ENCODE data around the gene UBALD1. TPM values are rescaled to one million over a fixed set of nuclear protein-coding genes. Genes with fewer than 3 reads are reported as not detected.
"Not testable (repeated sequence)": the region's sequence is repeated elsewhere in the genome, so short reads cannot be mapped to it uniquely, and the experiment has no call there.

UBALD1 gene
- polyA plus RNA-seq, 3 donors, result 10.0 to 12.1 (median 10.2) TPM

- DNase-seq (ENCODE audit: low read depth in 3 of 3, low spot score in 2 of 3), result no peak
Measured at GRCh38 chr16:4599545-4599944, 15.1 kb downstream of the UBALD1 start.

- DNase-seq (ENCODE audit: low read depth in 3 of 3, low spot score in 2 of 3), result no peak
Measured at GRCh38 chr16:4599037-4599436, 15.7 kb downstream of the UBALD1 start.

GRCh38 chr16:4597174-4597573 lies 17.5 kb downstream of the UBALD1 start:
- no peak for DNase-seq (ENCODE audit: low read depth in 3 of 3, low spot score in 2 of 3)

GRCh38 chr16:4594433-4595410 lies 20.0 kb downstream of the UBALD1 start:
- DNase-seq (ENCODE audit: low read depth in 3 of 3, low spot score in 2 of 3), result no peak

GRCh38 chr16:4593086-4593485 lies 21.6 kb downstream of the UBALD1 start:
- DNase-seq (ENCODE audit: low read depth in 3 of 3, low spot score in 2 of 3), result no peak

GRCh38 chr16:4591706-4592470 lies 22.8 kb downstream of the UBALD1 start:
- no peak for DNase-seq (ENCODE audit: low read depth in 3 of 3, low spot score in 2 of 3)

- no peak for DNase-seq (ENCODE audit: low read depth in 3 of 3, low spot score in 2 of 3)
Measured at GRCh38 chr16:4591191-4591590, 23.5 kb downstream of the UBALD1 start.

GRCh38 chr16:4588961-4589360 lies 25.7 kb downstream of the UBALD1 start:
- DNase-seq (ENCODE audit: low read depth in 3 of 3, low spot score in 2 of 3), result no peak

GRCh38 chr16:4588386-4588785 lies 26.3 kb downstream of the UBALD1 start:
- no peak for DNase-seq (ENCODE audit: low read depth in 3 of 3, low spot score in 2 of 3)

GRCh38 chr16:4586291-4586690 lies 28.4 kb downstream of the UBALD1 start:
- no peak for DNase-seq (ENCODE audit: low read depth in 3 of 3, low spot score in 2 of 3)

- no peak for DNase-seq (ENCODE audit: low read depth in 3 of 3, low spot score in 2 of 3)
Measured at GRCh38 chr16:4583906-4584305, 30.8 kb downstream of the UBALD1 start.

GRCh38 chr16:4580250-4580649 lies 34.4 kb downstream of the UBALD1 start:
- DNase-seq (ENCODE audit: low read depth in 3 of 3, low spot score in 2 of 3), result no peak

GRCh38 chr16:4578961-4579530 lies 35.6 kb downstream of the UBALD1 start:
- DNase-seq (ENCODE audit: low read depth in 3 of 3, low spot score in 2 of 3), result no peak

- DNase-seq (ENCODE audit: low read depth in 3 of 3, low spot score in 2 of 3), result no peak
Measured at GRCh38 chr16:4576008-4576407, 38.7 kb downstream of the UBALD1 start.

GRCh38 chr16:4574919-4575705 lies 39.6 kb downstream of the UBALD1 start:
- no peak for DNase-seq (ENCODE audit: low read depth in 3 of 3, low spot score in 2 of 3)

- DNase-seq (ENCODE audit: low read depth in 3 of 3, low spot score in 2 of 3), result not testable (repeated sequence)
Measured at GRCh38 chr16:4573926-4574325, 40.8 kb downstream of the UBALD1 start.

GRCh38 chr16:4572715-4573114 lies 42.0 kb downstream of the UBALD1 start:
- DNase-seq (ENCODE audit: low read depth in 3 of 3, low spot score in 2 of 3), result peak in 2 of 3 donors; percentile 48 to 59

- DNase-seq (ENCODE audit: low read depth in 3 of 3, low spot score in 2 of 3), result no peak
Measured at GRCh38 chr16:4570688-4571321, 43.9 kb downstream of the UBALD1 start.

GRCh38 chr16:4570086-4570485 lies 44.6 kb downstream of the UBALD1 start:
- DNase-seq (ENCODE audit: low read depth in 3 of 3, low spot score in 2 of 3), result no peak

GRCh38 chr16:4566144-4566543 lies 48.5 kb downstream of the UBALD1 start:
- no peak for DNase-seq (ENCODE audit: low read depth in 3 of 3, low spot score in 2 of 3)

Data from right renal cortex interstitium (tissue), 3 donors.